ENCODE data around the gene ZNF555. TPM values are rescaled to one million over a fixed set of nuclear protein-coding genes. Genes with fewer than 3 reads are reported as not detected.

Gene ZNF555
- total and polyA plus RNA-seq, 7 donors = 0.92 to 10.3 (median 4.3) TPM

DNA sequence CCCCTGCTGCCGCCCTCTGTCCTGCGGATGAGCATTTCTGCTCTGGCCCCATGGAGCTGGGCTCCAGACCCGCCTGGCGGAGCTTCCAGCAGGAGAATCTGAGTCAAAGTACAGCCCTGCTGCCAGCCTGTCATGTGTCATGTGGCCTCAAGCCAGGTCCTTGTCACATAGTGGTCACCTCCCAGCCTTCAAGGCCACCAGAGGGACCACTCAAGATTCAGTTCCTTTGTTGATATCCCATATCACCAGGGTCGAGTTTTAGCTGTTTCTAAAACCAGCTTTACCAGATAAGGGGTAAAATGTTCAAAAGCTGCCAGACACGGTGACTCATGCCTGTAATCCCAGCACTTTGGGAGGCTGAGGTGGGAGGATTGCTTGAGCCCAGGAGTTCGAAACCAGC lies 42.5 kb upstream of the ZNF555 start:
- DNase-seq = no peak
- Histone ChIP-seq H3K27ac (no peak overlapping the region), H3K4me1 (no peaks in the 10 kb centered on the region), H3K4me3 (no peak overlapping the region), H3K36me3 (peaks cover 0 to 76% (median 13%) of the 10 kb centered on the region in 4 donors), H3K9me3 (no peaks in the 10 kb centered on the region), H3K27me3 (no peaks in the 10 kb centered on the region)
- 88 to 95% methylated on average over 7 of the region's 7 CpGs for whole genome bisulfite sequencing, 2 donors
- intact Hi-C loops (cut with DNase I) = no loop called here
- TF ChIP-seq, protein P1, sequence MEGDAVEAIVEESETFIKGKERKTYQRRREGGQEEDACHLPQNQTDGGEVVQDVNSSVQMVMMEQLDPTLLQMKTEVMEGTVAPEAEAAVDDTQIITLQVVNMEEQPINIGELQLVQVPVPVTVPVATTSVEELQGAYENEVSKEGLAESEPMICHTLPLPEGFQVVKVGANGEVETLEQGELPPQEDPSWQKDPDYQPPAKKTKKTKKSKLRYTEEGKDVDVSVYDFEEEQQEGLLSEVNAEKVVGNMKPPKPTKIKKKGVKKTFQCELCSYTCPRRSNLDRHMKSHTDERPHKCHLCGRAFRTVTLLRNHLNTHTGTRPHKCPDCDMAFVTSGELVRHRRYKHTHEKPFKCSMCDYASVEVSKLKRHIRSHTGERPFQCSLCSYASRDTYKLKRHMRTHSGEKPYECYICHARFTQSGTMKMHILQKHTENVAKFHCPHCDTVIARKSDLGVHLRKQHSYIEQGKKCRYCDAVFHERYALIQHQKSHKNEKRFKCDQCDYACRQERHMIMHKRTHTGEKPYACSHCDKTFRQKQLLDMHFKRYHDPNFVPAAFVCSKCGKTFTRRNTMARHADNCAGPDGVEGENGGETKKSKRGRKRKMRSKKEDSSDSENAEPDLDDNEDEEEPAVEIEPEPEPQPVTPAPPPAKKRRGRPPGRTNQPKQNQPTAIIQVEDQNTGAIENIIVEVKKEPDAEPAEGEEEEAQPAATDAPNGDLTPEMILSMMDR (IDR thresholded peaks at IDR 0.05) = no peak
- TF ChIP-seq EP300 (IDR thresholded peaks at IDR 0.05) (no peak), POLR2A (IDR thresholded peaks at IDR 0.05) (no peak), POLR2AphosphoS5 (IDR thresholded peaks at IDR 0.05) (no peak)

DNA sequence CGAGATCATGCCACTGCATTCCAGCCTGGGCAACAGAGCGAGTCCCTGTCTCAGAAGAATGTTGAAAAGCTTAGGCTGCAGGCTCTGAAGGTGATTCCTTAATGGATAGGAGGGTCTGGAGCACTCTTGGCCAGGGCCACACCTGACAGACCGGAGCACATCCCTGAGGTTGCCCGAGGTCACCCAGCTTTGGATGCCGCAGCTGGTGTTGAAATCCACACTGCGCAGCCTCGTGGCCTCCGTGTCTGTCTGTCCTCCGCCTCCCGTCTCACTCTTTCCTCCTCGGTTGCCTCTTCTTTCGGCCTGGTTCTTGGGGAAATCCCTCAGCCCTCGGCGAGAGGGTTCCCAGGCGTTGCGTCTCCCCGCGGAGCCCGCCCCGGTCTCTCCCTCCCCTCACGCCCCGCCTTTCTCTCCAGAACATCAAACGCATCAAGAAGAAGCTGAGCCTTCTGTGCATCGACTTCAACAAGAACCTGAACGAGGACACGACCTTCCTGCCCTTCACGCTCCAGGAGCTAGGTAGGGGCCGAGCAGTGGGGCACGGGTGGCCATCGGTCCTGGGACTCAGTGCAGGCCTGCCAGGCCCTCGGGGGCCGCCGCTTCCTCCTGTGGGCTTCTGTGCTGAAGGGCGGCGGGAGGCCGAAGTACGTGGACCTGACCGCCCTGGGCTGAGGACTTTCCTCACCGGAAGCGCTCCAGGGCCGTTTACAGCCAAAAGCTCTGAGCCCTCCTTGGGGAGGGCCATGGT lies 41.8 kb upstream of the ZNF555 start:
- H3K36me3 ChIP-seq = peaks cover 0 to 74% (median 13%) of the 10 kb centered on the region in 4 donors
- TF ChIP-seq POLR2A (IDR thresholded peaks at IDR 0.05) = no peak
- TF ChIP-seq, protein P1 (IDR thresholded peaks at IDR 0.05) = no peak
- TF ChIP-seq EP300 (IDR thresholded peaks at IDR 0.05) = no peak
- TF ChIP-seq POLR2AphosphoS5 (IDR thresholded peaks at IDR 0.05) = no peak
- intact Hi-C loops (cut with DNase I) = no loop called here
- H3K9me3 ChIP-seq = no peaks in the 10 kb centered on the region
- no peak for DNase-seq
- H3K27me3 ChIP-seq = no peaks in the 10 kb centered on the region
- H3K4me1 ChIP-seq = no peaks in the 10 kb centered on the region
- no peak overlapping the region for H3K27ac ChIP-seq
- no peak overlapping the region for H3K4me3 ChIP-seq
- WGBS, 2 donors = 96% methylated on average over 41 of the region's 41 CpGs

DNA sequence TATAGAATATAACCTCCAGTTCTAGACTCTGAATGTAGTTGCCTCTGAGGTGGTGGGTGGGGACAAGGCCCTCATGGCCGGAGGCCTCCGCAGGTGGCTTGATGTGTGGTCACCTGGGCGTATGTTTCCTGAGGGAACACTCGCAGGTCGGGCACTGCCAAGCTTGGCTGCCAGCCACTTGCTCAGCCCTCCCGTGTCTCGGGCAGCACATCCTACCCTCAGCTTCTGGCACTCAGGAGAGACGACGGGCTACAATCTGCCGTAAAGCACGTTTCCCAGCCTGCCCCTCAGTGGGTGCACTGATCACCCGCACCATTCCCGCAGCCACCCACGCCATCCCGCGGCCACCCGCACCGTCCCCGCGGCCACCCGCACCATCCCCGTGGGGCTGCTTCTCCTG lies 40.8 kb upstream of the ZNF555 start:
- H3K9me3 ChIP-seq = no peaks in the 10 kb centered on the region
- no peak overlapping the region for H3K27ac ChIP-seq
- H3K36me3 ChIP-seq = peaks cover 0 to 70% (median 13%) of the 10 kb centered on the region in 4 donors

DNA sequence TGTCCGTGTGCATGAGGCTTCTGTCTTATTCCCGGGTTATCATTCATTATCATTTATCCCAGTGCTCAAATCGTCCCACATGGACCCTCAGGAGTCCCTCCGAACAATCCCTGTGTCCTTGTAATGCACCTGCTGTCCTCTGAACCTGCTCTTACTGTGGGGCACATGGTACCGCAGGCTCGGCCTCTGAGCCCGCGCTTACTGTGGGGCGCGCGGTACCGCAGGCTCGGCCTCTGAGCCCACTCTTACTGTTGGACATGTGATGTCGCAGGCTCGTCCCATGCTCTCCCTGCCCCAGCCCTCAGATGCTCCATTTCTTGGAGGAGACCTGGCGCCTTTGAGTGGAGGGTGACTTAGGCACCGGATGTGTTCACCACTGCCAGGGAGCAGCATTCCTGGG lies 38.4 kb upstream of the ZNF555 start:
- no peaks in the 10 kb centered on the region for H3K4me1 ChIP-seq
- H3K27ac ChIP-seq = no peak overlapping the region
- no peak overlapping the region for H3K4me3 ChIP-seq
- no peak for DNase-seq
- WGBS, 2 donors = 97% methylated on average over 17 of the region's 17 CpGs
- no peaks in the 10 kb centered on the region for H3K9me3 ChIP-seq
- peaks cover 0 to 75% (median 16%) of the 10 kb centered on the region in 4 donors for H3K36me3 ChIP-seq
- intact Hi-C loops (cut with DNase I) = no loop called here
- no peak for TF ChIP-seq POLR2AphosphoS5 (IDR thresholded peaks at IDR 0.05)
- no peak for TF ChIP-seq POLR2A (IDR thresholded peaks at IDR 0.05)
- TF ChIP-seq EP300 (IDR thresholded peaks at IDR 0.05) = no peak
- TF ChIP-seq, protein P1 (IDR thresholded peaks at IDR 0.05) = no peak
- no peaks in the 10 kb centered on the region for H3K27me3 ChIP-seq

More for the DNA sequence above, 40.8 kb upstream of the ZNF555 start:
- H3K4me1 ChIP-seq = no peaks in the 10 kb centered on the region
- TF ChIP-seq POLR2AphosphoS5 (IDR thresholded peaks at IDR 0.05) = no peak
- TF ChIP-seq EP300 (IDR thresholded peaks at IDR 0.05) = no peak
- no peak for TF ChIP-seq POLR2A (IDR thresholded peaks at IDR 0.05)
- TF ChIP-seq, protein P1 (IDR thresholded peaks at IDR 0.05) = no peak
- intact Hi-C loops (cut with DNase I) = no loop called here
- H3K4me3 ChIP-seq = no peak overlapping the region
- 96% methylated on average over 22 of the region's 22 CpGs for WGBS, 2 donors
- no peak for DNase-seq
- no peaks in the 10 kb centered on the region for H3K27me3 ChIP-seq

All from sigmoid colon (tissue), 7 donors.